SK-N-MC (cell line): Measurements from ENCODE around the gene PLXNB2.

Experiments
- DNase-seq: peaks from one replicate; pipeline ENCODE4 v3.0.0-alpha.2; 2011; ENCODE audit warnings: low read depth, low spot score
- H3K27ac ChIP-seq: fragments of 200-600 bp; sonication (generic); 2 replicates; pipeline ENCODE4 v1.5.1; 2016; ENCODE audit warnings: mixed run types
- H3K36me3 ChIP-seq: fragments of 200-600 bp; sonication (generic); 2 replicates; pipeline ENCODE4 v1.6.1; 2017; ENCODE audit warnings: antibody characterized with exemption, low read length, mixed read lengths; ENCODE audit not compliant: insufficient read depth
- H3K4me3 ChIP-seq: fragments of 200-600 bp; sonication (generic); 2 replicates; pipeline ENCODE4 v1.5.1; 2016
- H3K9ac ChIP-seq: fragments of 200-600 bp; sonication (generic); 2 replicates; pipeline ENCODE4 v1.8.0; 2017; ENCODE audit warnings: mixed run types, mixed read lengths; ENCODE audit not compliant: insufficient read length
- H3K9me3 ChIP-seq: fragments of 200-600 bp; sonication (generic); 2 replicates; pipeline ENCODE4 v1.6.1; 2017; ENCODE audit warnings: low read depth, mild to moderate bottlenecking, antibody characterized with exemption, low read length, moderate library complexity, mixed read lengths
- EZH2 ChIP-seq: fragments of 200-600 bp; sonication (generic); IDR thresholded peaks from one replicate; pipeline ENCODE4 v1.6.1; 2017; ENCODE audit warnings: antibody characterized with exemption
- FOXP2 ChIP-seq: optimal IDR thresholded peaks from 2 replicates; pipeline ENCODE3; 2011; ENCODE audit warnings: mild to moderate bottlenecking, moderate library complexity; ENCODE audit not compliant: insufficient read depth; ENCODE audit errors: extremely low read length, control extremely low read depth
- POLR2AphosphoS5 ChIP-seq: IDR thresholded peaks from 2 replicates; pipeline ENCODE4 v1.6.1; 2012; ENCODE audit warnings: mild to moderate bottlenecking, low read depth, low read length, borderline replicate concordance

Gene PLXNB2

DNA sequence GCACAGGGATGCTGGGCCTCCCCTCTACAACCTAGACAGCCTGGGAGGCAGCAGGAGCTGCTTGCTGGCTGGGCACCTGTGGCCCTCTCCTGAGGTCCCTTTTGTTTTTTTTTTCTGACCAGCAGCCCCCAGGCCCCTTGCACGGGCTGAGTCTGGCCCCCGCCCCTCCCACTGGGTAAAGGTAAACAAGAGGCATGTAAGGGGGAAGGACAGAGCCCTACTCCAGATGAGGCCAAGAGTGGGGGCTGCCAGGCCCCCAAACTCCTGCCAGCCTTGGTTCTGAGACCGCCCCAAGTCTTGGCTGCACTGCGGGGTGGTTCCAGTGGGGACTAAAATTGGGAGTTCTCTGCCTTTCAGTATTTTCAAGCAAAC is 9.2 kb downstream of the PLXNB2 start:
- Histone ChIP-seq H3K36me3 (no peaks in the 10 kb centered on the region), H3K27ac (no peak overlapping the region; the same call in 1 of the 2 replicates), H3K9me3 (no peaks in the 10 kb centered on the region), H3K9ac (no peak overlapping the region), H3K4me3 (no peak overlapping the region)
- TF ChIP-seq FOXP2 (no peak), POLR2AphosphoS5 (no peak), EZH2 (no peak)
- no peak for DNase-seq

DNA sequence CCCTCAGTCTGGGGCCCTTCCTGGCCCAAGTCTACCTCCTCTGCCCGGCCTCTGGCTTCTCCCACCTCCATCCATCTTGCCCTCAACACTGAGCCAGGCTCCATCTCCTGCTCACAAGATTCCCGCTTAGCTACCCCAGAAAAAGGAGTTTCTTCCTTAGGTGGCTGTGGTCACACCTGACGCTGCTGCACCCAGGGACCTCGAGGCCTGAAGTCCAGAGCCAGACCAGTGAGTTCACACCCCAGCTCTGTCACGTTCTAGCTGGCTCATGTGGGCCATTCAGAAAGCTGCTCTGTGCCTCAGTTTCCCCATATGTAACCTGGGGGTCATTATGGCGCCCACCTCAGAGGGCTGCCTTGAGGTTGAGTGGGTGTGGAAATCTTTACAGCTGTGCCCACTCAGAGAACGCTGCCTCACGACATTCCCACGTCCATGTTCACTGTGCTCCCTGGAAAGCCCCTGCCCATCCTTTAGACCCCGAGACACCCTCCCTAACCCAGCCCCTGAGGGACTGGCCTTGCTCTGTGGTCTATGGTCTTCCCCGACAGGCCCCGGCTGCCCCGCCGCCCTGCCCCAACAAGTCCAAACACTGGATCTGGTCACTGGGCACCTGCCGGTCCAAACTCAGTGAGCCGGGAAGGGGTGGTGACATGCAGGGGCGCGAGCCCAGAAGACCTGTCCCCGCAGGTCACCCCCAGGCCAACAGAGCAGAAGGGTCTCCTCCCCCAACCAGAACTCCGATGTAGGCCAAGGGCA is 9.8 kb downstream of the PLXNB2 start:
- Histone ChIP-seq H3K9ac (no peak overlapping the region), H3K4me3 (no peak overlapping the region), H3K9me3 (no peaks in the 10 kb centered on the region), H3K27ac (no peak overlapping the region; the same call in 1 of the 2 replicates), H3K36me3 (no peaks in the 10 kb centered on the region)
- no peak for DNase-seq
- TF ChIP-seq FOXP2 (no peak), POLR2AphosphoS5 (no peak), EZH2 (no peak)

GRCh38 chr22:50296658-50297490 is 10.6 kb downstream of the PLXNB2 start:
- no peak overlapping the region for H3K9ac ChIP-seq
- no peak overlapping the region for H3K4me3 ChIP-seq

GRCh38 chr22:50294319-50294656 is 13.2 kb downstream of the PLXNB2 start:
- TF ChIP-seq FOXP2: no peak
- no peak for TF ChIP-seq POLR2AphosphoS5
- no peak for TF ChIP-seq EZH2
- peak overlapping the region; percentile 83 for H3K27ac ChIP-seq
- peaks cover 15% of the 10 kb centered on the region; the same call in 1 of the 2 replicates for H3K36me3 ChIP-seq

More at GRCh38 chr22:50296658-50297490, 10.6 kb downstream of the PLXNB2 start:
- Histone ChIP-seq H3K27ac (peak overlapping the region; percentile 51; the same call in 1 of the 2 replicates), H3K36me3 (no peaks in the 10 kb centered on the region), H3K9me3 (no peaks in the 10 kb centered on the region)
- DNase-seq: no peak
- no peak for TF ChIP-seq EZH2
- TF ChIP-seq POLR2AphosphoS5: no peak
- TF ChIP-seq FOXP2: no peak

DNA sequence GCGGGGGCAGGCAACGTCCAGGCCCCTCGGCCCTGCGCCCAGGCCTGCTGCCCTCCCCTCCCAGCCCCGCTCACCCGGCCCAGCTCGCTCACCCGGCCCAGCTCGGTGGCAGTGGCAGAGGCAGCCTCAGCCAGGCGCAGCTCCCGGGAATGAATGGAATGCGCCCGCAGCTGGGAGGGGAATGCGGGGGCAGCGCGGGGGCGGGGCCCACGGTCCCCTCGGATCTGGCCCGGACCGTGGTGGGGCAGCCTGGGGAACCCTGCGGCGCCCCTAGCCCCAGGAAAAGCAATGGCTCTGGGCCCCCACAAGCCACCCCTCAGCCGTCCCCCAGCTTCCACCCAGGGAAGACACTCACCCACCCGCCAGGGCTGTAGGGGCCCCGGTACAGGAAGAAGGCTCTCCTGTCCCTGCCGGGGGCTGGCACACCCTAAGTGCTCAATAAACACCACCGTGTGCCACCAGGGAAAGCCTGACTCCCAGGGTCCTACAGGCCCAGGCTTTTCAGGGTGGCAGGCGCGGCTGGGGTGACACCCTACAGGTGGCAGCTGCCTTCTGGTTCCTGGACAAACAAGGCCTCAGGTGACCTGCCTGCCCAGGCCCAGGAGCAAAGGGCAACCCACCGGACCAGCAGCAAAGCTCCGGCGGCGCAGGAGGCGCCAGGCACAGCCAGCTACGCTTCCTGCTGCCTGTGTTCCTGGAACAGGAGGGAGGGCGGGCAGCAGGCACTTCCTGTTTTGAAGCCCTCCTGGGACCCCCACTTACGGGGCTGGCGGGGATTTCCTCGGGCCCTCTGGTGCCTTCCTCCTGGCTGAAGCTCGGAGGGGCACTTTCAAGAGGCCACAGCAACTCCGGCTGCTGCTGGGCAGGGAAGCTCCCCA is 13.8 kb downstream of the PLXNB2 start:
- DNase-seq: no peak
- Histone ChIP-seq H3K36me3 (peaks cover 21% of the 10 kb centered on the region; the same call in 1 of the 2 replicates), H3K4me3 (peak overlapping the region; percentile 76), H3K9me3 (no peaks in the 10 kb centered on the region), H3K27ac (peak overlapping the region; percentile 83), H3K9ac (peak overlapping the region; percentile 67)
- TF ChIP-seq POLR2AphosphoS5 (no peak), FOXP2 (peak; percentile 7), EZH2 (no peak)

More at GRCh38 chr22:50294319-50294656, 13.2 kb downstream of the PLXNB2 start:
- no peak for DNase-seq
- peak overlapping the region; percentile 76 for H3K4me3 ChIP-seq
- H3K9me3 ChIP-seq: no peaks in the 10 kb centered on the region
- no peak overlapping the region for H3K9ac ChIP-seq

DNA sequence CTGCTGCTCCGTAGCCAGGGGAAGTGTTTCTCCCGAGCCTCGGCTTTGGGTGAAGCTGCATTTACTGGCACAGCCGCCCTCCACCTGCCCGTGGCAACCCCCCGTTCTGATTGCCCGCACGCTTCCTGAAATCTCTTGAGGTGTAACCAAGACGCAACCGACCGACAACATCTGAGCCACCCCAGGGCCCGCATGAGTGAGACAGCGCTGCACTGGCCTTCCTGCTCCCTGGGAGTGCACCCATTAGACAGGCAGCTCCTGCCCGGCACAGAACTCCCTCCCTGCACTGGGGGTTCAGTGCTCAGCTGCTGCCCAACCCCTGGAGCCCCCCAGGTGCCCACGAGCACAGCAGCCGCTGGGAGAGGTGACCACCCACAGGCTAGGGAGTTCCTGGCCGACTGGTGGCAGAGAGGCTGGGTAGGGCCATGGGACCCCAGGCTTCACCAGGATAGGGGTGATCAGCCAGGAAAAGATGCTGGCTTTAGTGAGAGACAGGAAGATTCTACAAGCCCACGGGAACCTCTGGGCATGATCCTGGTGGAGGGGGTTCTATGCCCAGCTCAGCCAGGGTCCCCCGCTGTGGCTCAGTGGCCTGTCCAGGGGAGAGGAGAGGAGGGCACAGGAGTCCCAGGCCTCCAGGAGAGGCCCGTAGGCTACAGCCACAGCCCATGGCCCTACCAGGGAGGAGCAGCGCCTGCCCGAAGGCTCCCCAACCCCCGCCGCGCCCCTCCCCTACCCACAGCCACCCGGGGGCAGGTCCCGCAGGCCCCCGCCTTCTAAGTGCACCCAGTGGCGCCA is 14.6 kb downstream of the PLXNB2 start:
- Histone ChIP-seq H3K27ac (peak overlapping the region; percentile 83), H3K9me3 (no peaks in the 10 kb centered on the region), H3K9ac (peak overlapping the region; percentile 67), H3K4me3 (peak overlapping the region; percentile 76), H3K36me3 (peaks cover 29% of the 10 kb centered on the region; the same call in 1 of the 2 replicates)
- DNase-seq: no peak
- TF ChIP-seq FOXP2: no peak
- no peak for TF ChIP-seq EZH2
- no peak for TF ChIP-seq POLR2AphosphoS5

DNA sequence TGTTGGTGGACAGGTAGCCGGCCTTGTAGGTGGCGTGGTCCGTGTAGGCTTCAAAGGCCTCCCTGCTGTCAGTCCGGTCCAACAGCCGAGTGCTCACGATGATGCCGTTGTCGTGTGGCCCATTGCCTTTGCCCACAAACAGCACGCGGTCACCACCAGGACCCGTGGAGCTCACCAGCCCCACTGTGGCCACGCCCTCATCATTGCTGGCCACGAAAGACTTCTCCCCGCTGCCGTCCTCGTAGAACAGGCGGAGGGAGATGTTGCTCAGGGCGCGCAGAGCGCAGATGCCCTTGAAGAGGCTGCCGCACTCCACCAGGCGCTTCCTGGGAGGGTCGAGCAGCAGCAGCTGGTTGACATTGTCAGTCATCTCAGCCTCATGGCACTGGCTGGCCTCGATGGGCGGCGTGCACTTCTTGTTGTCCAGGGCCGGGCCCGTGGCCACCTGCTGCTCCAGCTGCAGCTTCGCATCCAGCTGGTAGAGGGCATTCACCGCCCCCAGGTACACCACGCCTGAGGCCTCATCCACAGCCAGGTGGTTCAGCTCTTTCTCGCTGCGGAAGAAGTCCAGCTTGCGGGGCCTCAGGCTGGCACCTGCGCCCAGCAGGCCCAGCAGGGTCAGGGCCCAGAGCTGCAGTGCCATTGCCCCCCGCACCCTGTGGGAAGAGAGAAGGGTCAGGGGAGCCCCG is 17.4 kb downstream of the PLXNB2 start:
- TF ChIP-seq FOXP2: no peak
- TF ChIP-seq EZH2: no peak
- no peak for TF ChIP-seq POLR2AphosphoS5
- Histone ChIP-seq H3K36me3 (peaks cover 30% of the 10 kb centered on the region; the same call in 1 of the 2 replicates), H3K9ac (no peak overlapping the region), H3K9me3 (no peaks in the 10 kb centered on the region), H3K27ac (no peak overlapping the region), H3K4me3 (no peak overlapping the region)
- DNase-seq: no peak
